HG03439 (cell line): Measurements from ENCODE around the gene ATP4A.

ENCODE experiments used
- ATAC-seq: cut with Tn5 transposase; IDR thresholded peaks from one replicate; pipeline ENCODE4 v1.9.1; 2021; ENCODE audit warnings: mild to moderate bottlenecking, moderate library complexity; ENCODE audit not compliant: unreplicated experiment

Gene ATP4A

GRCh38 chr19:35502751-35503150 is 60.7 kb downstream of the ATP4A start:
- ATAC-seq = no peak

- no peak for ATAC-seq
Observed at GRCh38 chr19:35501684-35502083, 61.8 kb downstream of the ATP4A start.

GRCh38 chr19:35500611-35501010 is 62.8 kb downstream of the ATP4A start:
- no peak for ATAC-seq
